ENCODE results near the gene SOX5. TPM values are rescaled to one million over a fixed set of nuclear protein-coding genes. Genes with fewer than 3 reads are reported as not detected.

The SOX5 gene
- total and polyA plus RNA-seq, 2 experiments from 2014 or later = 14.8 to 26.4 TPM

- no peak for DNase-seq (ENCODE audit: low spot score)
- Histone ChIP-seq H3K36me3 (replicated peaks; ENCODE audit: insufficient read depth, low read depth) (no peaks in the 10 kb centered on the region), H2AFZ (no peak overlapping the region), H3K9me3 (ENCODE audit: low read depth) (no peaks in the 10 kb centered on the region), H4K20me1 (ENCODE audit: insufficient read depth, poor library complexity, severe bottlenecking) (no peaks in the 10 kb centered on the region), H3K4me1 (ENCODE audit: insufficient read depth) (no peaks in the 10 kb centered on the region), H3K27me3 (no peaks in the 10 kb centered on the region), H3K4me2 (no peak overlapping the region), H3K4me3 (no peak overlapping the region), H3K9me2 (replicated peaks; ENCODE audit: insufficient read depth) (no peaks in the 10 kb centered on the region), H3K27ac (no peak overlapping the region), H3K79me2 (no peaks in the 10 kb centered on the region)
- TF ChIP-seq CTCF (IDR thresholded peaks at IDR 0.05; ENCODE audit: poor library complexity) = no peak
- no peak for TF ChIP-seq EZH2phosphoT487 (IDR thresholded peaks at IDR 0.05; ENCODE audit: low read depth, severe bottlenecking, unreplicated experiment)
- no peak for TF ChIP-seq EZH2 (IDR thresholded peaks at IDR 0.05; ENCODE audit: borderline replicate concordance)
- 94% methylated on average over 6 of the region's 6 CpGs for WGBS (ENCODE audit: low lambda C conversion rate, missing lambda C conversion rate)
Measured at GRCh38 chr12:23708185-23708837, 241.2 kb downstream of the SOX5 start.

DNA sequence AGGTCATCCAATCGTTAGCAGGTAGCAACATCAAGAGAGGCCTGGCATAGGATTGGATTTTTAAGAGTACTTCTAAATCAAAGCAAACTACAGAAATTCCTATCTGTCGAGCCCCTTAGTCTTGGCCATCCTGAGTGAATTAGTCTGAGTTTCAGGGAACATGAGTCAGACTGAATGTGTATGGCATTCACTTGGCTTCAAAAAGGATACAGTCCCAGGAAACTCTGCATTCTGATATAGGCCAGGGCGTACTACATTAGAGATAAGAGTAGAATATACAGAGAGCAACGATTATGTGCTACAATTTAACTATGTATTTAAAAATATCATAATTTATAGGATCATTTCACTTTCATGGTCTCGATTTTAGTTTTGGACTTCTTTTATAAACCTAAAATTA, 242.2 kb downstream of the SOX5 start:
- 77% methylated on average over 5 of the region's 5 CpGs for WGBS (ENCODE audit: low lambda C conversion rate, missing lambda C conversion rate)
- no peak overlapping the region for H2AFZ ChIP-seq
- no peaks in the 10 kb centered on the region for H3K79me2 ChIP-seq
- H3K9me3 ChIP-seq (ENCODE audit: low read depth) = no peaks in the 10 kb centered on the region
- TF ChIP-seq CTCF (IDR thresholded peaks at IDR 0.05; ENCODE audit: poor library complexity) (no peak), EZH2 (IDR thresholded peaks at IDR 0.05; ENCODE audit: borderline replicate concordance) (no peak), EZH2phosphoT487 (IDR thresholded peaks at IDR 0.05; ENCODE audit: low read depth, severe bottlenecking, unreplicated experiment) (no peak)
- DNase-seq (ENCODE audit: low spot score) = no peak
- H3K4me3 ChIP-seq = no peak overlapping the region
- H3K36me3 ChIP-seq (replicated peaks; ENCODE audit: insufficient read depth, low read depth) = no peaks in the 10 kb centered on the region
- H3K4me1 ChIP-seq (ENCODE audit: insufficient read depth) = no peaks in the 10 kb centered on the region
- no peak overlapping the region for H3K27ac ChIP-seq
- no peak overlapping the region for H3K4me2 ChIP-seq
- H3K27me3 ChIP-seq = no peaks in the 10 kb centered on the region
- no peaks in the 10 kb centered on the region for H4K20me1 ChIP-seq (ENCODE audit: insufficient read depth, poor library complexity, severe bottlenecking)
- no peaks in the 10 kb centered on the region for H3K9me2 ChIP-seq (replicated peaks; ENCODE audit: insufficient read depth)

GRCh38 chr12:23704992-23705943, 244.2 kb downstream of the SOX5 start:
- Histone ChIP-seq H2AFZ (no peak overlapping the region), H4K20me1 (ENCODE audit: insufficient read depth, poor library complexity, severe bottlenecking) (no peaks in the 10 kb centered on the region), H3K36me3 (replicated peaks; ENCODE audit: insufficient read depth, low read depth) (no peaks in the 10 kb centered on the region), H3K27ac (no peak overlapping the region), H3K9me2 (replicated peaks; ENCODE audit: insufficient read depth) (no peaks in the 10 kb centered on the region), H3K4me2 (no peak overlapping the region), H3K4me1 (ENCODE audit: insufficient read depth) (no peaks in the 10 kb centered on the region), H3K79me2 (no peaks in the 10 kb centered on the region), H3K27me3 (no peaks in the 10 kb centered on the region), H3K4me3 (no peak overlapping the region), H3K9me3 (ENCODE audit: low read depth) (no peaks in the 10 kb centered on the region)
- no peak for TF ChIP-seq EZH2 (IDR thresholded peaks at IDR 0.05; ENCODE audit: borderline replicate concordance)
- TF ChIP-seq CTCF (IDR thresholded peaks at IDR 0.05; ENCODE audit: poor library complexity) = no peak
- TF ChIP-seq EZH2phosphoT487 (IDR thresholded peaks at IDR 0.05; ENCODE audit: low read depth, severe bottlenecking, unreplicated experiment) = no peak
- no peak for DNase-seq (ENCODE audit: low spot score)
- WGBS (ENCODE audit: low lambda C conversion rate, missing lambda C conversion rate) = 50% methylated on average over 6 of the region's 6 CpGs

Measured in hepatocyte (in vitro differentiated cells).